Memory B cell (primary cell): ENCODE data around the gene NFATC1.
A peak's percentile ranks its signal among the peaks of the same experiment; 100 is the strongest.

Experiments used
- ATAC-seq: fragments of 150-1000 bp; cut with Tn5 transposase; 2 replicates; pipeline ENCODE4 v1.10.0; 2021; ENCODE audit warnings: low read depth, mild to moderate bottlenecking, moderate library complexity
- DNase-seq, 2 donors: peaks; one replicate each; pipeline ENCODE4 v3.0.0; 2022; ENCODE audit warnings: low spot score in 2 of 2
- H3K27ac Mint-ChIP-seq: one replicate; pipeline ENCODE4 v1.8.0; 2022; ENCODE audit warnings: mild to moderate bottlenecking, moderate library complexity, mixed read lengths
- H3K27me3 Mint-ChIP-seq: one replicate; pipeline ENCODE4 v1.8.0; 2022; ENCODE audit warnings: mixed read lengths
- H3K36me3 Mint-ChIP-seq: one replicate; pipeline ENCODE4 v1.8.0; 2022; ENCODE audit warnings: mild to moderate bottlenecking, mixed read lengths
- H3K4me1 Mint-ChIP-seq: one replicate; pipeline ENCODE4 v1.8.0; 2022; ENCODE audit warnings: mixed read lengths
- H3K4me3 Mint-ChIP-seq: one replicate; pipeline ENCODE4 v1.8.0; 2022; ENCODE audit warnings: mild to moderate bottlenecking, moderate library complexity, mixed read lengths
- H3K9me3 Mint-ChIP-seq: one replicate; pipeline ENCODE4 v1.8.0; 2022; ENCODE audit warnings: mixed read lengths

The NFATC1 gene

GRCh38 chr18:79571211-79572092 lies 175.7 kb downstream of the NFATC1 start:
- H3K9me3 Mint-ChIP-seq: peaks cover 4% of the 10 kb centered on the region
- DNase-seq: no peak
- ATAC-seq: no peak
- peak overlapping the region; percentile 8 for H3K4me3 Mint-ChIP-seq
- H3K4me1 Mint-ChIP-seq: peaks cover 8% of the 10 kb centered on the region
- H3K27ac Mint-ChIP-seq: no peak overlapping the region
- peaks cover 6% of the 10 kb centered on the region for H3K27me3 Mint-ChIP-seq
- peaks cover 4% of the 10 kb centered on the region for H3K36me3 Mint-ChIP-seq

DNA sequence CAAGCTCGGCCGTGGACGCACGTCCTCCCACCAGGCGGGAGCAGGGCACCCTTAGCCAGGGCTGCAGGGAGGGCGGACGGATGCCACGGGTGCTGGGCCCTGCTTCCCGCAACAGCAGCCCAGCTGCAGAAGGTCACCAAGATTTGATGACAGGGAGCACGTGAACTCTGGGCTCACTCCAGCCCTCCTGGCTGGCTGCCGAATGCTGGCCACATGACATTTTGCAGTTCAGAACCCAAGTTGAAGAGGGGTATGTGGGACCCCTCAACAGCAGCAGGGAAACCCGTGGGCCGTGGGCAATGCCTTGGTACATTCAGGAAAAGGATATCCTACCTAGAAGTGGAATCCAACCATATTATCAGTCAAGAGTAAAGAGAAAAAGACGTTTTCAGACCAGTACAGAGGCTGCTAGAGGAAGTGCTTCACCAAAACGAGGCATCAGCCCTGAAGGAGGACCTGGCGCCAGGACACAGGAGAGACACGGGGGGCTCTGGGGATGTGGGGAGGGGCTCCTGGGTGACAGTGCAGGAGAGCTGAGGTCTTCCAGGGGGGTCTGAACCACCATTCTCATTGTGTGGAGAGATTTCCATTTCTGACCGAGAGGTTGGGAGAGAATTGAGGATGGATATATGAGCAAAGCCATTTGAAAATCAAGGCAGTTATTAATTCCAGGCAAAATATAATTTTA lies 176.5 kb downstream of the NFATC1 start:
- no peak for DNase-seq
- peaks cover 6% of the 10 kb centered on the region for H3K27me3 Mint-ChIP-seq

DNA sequence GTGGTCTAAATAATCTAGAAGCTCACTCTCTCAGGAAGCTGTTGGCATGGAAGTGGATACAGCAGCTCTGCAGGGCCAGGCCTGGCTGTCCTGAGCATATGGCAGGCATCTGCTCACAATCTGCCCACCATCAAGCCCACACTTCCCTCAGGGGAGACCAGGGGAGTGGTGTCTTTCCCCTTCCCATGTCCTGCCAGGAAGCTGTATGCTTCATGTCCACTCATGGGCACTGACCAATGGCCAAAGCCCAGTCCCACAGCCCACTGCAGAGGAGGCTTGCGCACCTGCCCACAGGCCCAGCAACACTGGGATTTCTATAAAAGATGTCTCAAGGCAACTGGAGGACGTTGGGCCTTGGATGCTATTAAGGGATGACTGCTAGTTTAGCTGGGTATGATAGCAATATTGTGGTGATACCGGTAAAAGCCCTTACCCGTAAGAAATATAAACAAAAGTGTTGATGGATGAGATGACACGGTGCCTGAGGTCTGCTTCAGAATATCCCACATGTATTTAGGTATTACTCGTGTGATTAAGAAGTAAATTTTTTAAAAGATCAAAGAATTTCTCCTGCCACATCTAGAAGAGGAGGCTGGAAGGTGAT lies 177.2 kb downstream of the NFATC1 start:
- Mint-ChIP-seq H3K4me3 (no peak overlapping the region), H3K27me3 (peaks cover 6% of the 10 kb centered on the region), H3K36me3 (peaks cover 4% of the 10 kb centered on the region), H3K9me3 (peaks cover 4% of the 10 kb centered on the region), H3K4me1 (peaks cover 8% of the 10 kb centered on the region), H3K27ac (no peak overlapping the region)
- ATAC-seq (no peak), DNase-seq (no peak)

More for the DNA sequence above, 176.5 kb downstream of the NFATC1 start:
- Mint-ChIP-seq H3K9me3 (peaks cover 4% of the 10 kb centered on the region), H3K4me3 (no peak overlapping the region), H3K36me3 (peaks cover 4% of the 10 kb centered on the region), H3K4me1 (peaks cover 8% of the 10 kb centered on the region), H3K27ac (no peak overlapping the region)
- ATAC-seq: no peak

DNA sequence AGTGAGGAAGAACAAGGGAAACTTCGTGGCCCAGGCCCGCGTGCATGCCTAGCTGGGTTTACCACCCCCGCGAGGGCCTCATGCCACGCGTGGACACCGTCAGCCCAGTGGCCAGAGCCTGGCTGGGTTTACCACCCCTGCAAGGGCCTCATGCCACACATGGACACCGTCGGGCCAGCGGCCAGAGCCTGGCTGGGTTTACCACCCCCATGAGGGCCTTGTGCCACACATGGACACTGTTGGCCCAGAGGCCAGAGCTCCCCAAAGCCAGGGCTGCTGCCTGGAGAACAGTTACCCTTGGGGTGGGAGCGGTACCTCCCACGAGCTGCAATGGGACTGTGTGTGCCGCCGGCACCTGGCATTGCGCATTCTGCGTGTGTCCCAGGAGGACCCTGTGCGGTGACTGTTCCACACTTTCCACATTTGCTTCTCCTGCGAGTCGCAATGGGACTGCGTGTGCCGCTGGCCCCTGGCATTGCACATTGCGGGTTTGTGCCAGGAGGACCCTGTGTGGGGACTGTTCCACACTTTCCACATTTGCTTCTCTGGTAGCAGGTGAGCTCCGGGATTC lies 178.3 kb downstream of the NFATC1 start:
- Mint-ChIP-seq H3K9me3 (peaks cover 4% of the 10 kb centered on the region), H3K27me3 (peaks cover 6% of the 10 kb centered on the region), H3K4me3 (no peak overlapping the region), H3K27ac (no peak overlapping the region), H3K4me1 (peaks cover 8% of the 10 kb centered on the region), H3K36me3 (peaks cover 4% of the 10 kb centered on the region)
- DNase-seq: no peak
- no peak for ATAC-seq

GRCh38 chr18:79574938-79575525 lies 179.3 kb downstream of the NFATC1 start:
- peaks cover 4% of the 10 kb centered on the region for H3K36me3 Mint-ChIP-seq
- peak overlapping the region; percentile 17 for H3K27ac Mint-ChIP-seq
- H3K9me3 Mint-ChIP-seq: peaks cover 4% of the 10 kb centered on the region
- peak; percentile 78 for ATAC-seq
- H3K4me3 Mint-ChIP-seq: peak overlapping the region; percentile 25
- no peak for DNase-seq
- peaks cover 5% of the 10 kb centered on the region for H3K4me1 Mint-ChIP-seq
- peaks cover 2% of the 10 kb centered on the region for H3K27me3 Mint-ChIP-seq

- H3K9me3 Mint-ChIP-seq: peaks cover 4% of the 10 kb centered on the region
- H3K27ac Mint-ChIP-seq: no peak overlapping the region
- no peaks in the 10 kb centered on the region for H3K27me3 Mint-ChIP-seq
- no peak overlapping the region for H3K4me3 Mint-ChIP-seq
- DNase-seq: no peak
- H3K36me3 Mint-ChIP-seq: peaks cover 4% of the 10 kb centered on the region
- no peak for ATAC-seq
- H3K4me1 Mint-ChIP-seq: peaks cover 5% of the 10 kb centered on the region
Observed at GRCh38 chr18:79575891-79576685, 180.4 kb downstream of the NFATC1 start.

DNA sequence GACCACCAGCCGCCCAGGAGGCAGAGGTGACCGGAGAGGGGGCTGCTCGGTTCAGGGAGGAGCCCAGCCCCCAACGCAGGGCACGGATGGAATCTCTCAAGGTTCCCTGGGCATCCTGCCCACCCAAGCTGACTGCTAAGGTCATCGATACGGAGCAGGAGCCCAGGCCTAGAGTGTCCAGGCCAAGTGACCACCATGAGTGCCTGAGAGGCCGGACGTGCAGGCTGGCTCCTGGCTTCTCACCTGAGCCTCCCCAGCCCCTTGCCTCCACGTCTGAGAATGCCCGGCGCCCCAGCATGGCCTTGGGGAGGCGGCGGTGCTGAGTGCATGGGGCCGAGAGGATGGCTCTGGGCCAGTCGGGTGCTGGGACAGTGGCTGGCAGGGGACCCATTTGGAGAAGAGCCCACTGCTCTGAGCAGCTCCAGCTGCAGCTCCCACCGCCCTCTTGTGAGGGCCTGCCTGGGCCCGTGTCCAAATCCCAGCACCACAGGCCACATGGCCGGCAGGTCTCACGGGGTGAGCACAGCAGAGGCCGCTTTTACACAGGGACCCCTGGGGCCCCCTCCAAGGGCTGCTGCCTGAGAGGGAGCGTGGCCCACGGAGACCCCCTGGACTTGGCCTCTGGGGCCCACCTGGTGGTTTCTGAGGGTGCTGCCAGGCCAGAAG lies 181.1 kb downstream of the NFATC1 start:
- Mint-ChIP-seq H3K9me3 (peaks cover 4% of the 10 kb centered on the region), H3K36me3 (peaks cover 4% of the 10 kb centered on the region), H3K27ac (no peak overlapping the region), H3K4me1 (peaks cover 5% of the 10 kb centered on the region), H3K4me3 (no peak overlapping the region), H3K27me3 (no peaks in the 10 kb centered on the region)
- ATAC-seq: no peak
- DNase-seq: no peak

- H3K27ac Mint-ChIP-seq: no peak overlapping the region
- no peak for ATAC-seq
- DNase-seq: no peak
- peaks cover 1% of the 10 kb centered on the region for H3K9me3 Mint-ChIP-seq
- peaks cover 5% of the 10 kb centered on the region for H3K4me1 Mint-ChIP-seq
- peaks cover 2% of the 10 kb centered on the region for H3K36me3 Mint-ChIP-seq
- no peaks in the 10 kb centered on the region for H3K27me3 Mint-ChIP-seq
- H3K4me3 Mint-ChIP-seq: no peak overlapping the region
Observed at GRCh38 chr18:79577451-79578395, 182.0 kb downstream of the NFATC1 start.

GRCh38 chr18:79578396-79579260 lies 182.9 kb downstream of the NFATC1 start:
- DNase-seq (no peak), ATAC-seq (no peak)
- H3K36me3 Mint-ChIP-seq: no peaks in the 10 kb centered on the region
- peaks cover 1% of the 10 kb centered on the region for H3K9me3 Mint-ChIP-seq
- peaks cover 9% of the 10 kb centered on the region for H3K4me1 Mint-ChIP-seq
- no peak overlapping the region for H3K4me3 Mint-ChIP-seq
- H3K27me3 Mint-ChIP-seq: no peaks in the 10 kb centered on the region
- H3K27ac Mint-ChIP-seq: no peak overlapping the region
